ENCODE data around the gene FBXW2.

Gene FBXW2

GRCh38 chr9:120714088-120714845, 78.9 kb downstream of the FBXW2 start, which contains the start of gene MEGF9:
Gene MEGF9 (minus strand): TSS chr9:120714470. CDS start chr9:120714358, 112 bp downstream.
- peak; percentile 93 for DNase-seq (ENCODE audit: low read depth)

GRCh38 chr9:120713257-120714087, 79.7 kb downstream of the FBXW2 start:
- DNase-seq (ENCODE audit: low read depth): no peak

- no peak for DNase-seq (ENCODE audit: low read depth)
Observed at GRCh38 chr9:120712539-120713031, 80.6 kb downstream of the FBXW2 start.

DNA sequence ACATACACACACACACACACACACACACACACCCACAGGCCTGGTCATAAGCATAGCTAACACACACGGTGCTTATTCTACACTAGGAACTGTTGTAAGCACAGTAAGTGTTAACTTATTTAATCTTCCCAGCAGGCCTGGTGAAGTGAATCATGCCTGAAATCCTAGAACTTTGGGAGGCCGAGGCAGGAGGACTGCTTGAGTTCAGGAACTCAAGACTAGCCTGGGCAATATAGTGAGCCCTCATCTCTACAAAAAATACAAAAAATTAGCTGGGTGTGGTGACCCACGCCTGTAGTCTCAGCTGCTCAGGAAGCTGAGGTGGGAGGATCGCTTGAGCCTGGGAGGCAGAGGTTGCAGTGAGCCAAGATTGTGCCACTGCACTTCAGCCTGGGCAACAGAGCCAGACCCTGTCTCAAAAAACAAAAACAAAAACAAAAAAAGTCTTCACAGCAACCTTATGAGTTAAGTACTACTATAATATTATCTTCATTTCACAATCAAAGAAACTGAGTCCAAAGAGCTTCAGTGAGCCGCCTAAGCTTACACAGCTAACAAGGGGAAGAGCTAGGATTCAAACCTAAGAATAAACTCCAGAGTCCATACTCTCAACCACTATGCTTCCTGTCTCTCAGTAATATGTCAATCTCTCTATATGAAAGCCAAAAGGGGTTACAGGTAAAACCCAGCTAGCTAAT, 81.2 kb downstream of the FBXW2 start:
- no peak for DNase-seq (ENCODE audit: low read depth)

DNA sequence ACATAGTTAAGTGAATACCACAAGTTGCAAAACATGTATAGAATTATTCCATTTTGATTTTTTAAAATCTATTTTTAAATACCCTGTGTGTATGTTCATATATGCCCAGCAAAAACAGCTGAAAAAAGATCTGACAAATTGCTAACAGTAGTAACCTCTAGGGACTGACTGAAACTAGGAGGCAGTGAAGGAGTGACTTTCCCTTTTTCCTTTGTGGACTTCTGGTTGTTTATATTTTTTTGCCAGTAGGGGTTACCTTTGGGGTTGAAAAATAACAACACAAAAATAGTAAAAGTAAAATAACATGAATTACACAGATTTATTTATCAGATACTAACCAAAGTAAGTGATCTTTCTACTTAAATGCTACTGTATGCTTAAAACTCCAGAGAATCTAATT, 81.9 kb downstream of the FBXW2 start:
- DNase-seq (ENCODE audit: low read depth): no peak

- no peak for DNase-seq (ENCODE audit: low read depth)
Observed at GRCh38 chr9:120710110-120710981, 82.9 kb downstream of the FBXW2 start.

DNA sequence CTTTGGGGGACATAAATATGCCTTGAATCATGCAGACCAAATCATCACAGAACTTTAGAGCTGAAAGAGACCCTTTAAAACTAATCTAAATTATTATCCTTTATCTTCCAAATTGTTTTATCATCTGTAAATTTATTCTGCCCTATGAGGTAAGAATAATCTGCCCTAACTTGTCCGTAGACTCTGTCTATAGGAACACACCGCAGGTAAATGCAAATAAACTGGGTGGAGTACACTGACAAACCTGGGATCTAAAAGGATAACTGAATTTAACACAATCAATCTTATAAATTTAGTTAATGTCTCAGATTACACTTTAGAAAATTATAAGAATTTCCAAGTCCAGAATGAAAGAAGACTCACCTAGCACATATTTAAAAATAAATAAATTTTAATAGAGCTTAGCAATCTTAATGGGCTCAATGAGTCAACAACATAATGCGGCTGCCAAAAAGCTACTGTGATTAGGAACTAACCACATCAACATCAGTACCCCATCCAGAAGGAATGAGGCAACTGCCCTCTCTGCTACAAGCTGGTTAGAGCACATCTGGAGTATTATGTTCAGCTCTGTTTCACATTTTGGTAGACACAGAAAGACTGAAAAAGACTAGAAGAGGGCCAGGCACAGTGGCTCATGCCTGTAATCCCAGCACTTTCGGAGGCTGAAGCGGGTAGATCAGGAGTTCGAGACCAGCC, 84.5 kb downstream of the FBXW2 start:
- no peak for DNase-seq (ENCODE audit: low read depth)

- DNase-seq (ENCODE audit: low read depth): no peak
Observed at GRCh38 chr9:120707170-120707569, 86.0 kb downstream of the FBXW2 start.

All from stimulated activated CD8-positive, alpha-beta memory T cell treated with anti-CD3 and anti-CD28 coated beads, Interleukin-12 subunit alpha, Interleukin-12 subunit beta, amount 100 ng/mL, for 4 hours (primary cell).